HUES6 (cell line): ENCODE data around the gene ILRUN.
"Not testable (repeated sequence)": the region's sequence is repeated elsewhere in the genome, so short reads cannot be mapped to it uniquely, and the experiment has no call there.

ENCODE experiments used
- H3K27ac ChIP-seq: 2 replicates; pipeline ENCODE4 v1.7.0; 2013; ENCODE audit warnings: low read depth, mild to moderate bottlenecking, low read length, inconsistent platforms
- H3K27me3 ChIP-seq: 2 replicates; pipeline ENCODE4 v1.6.1; 2013; ENCODE audit warnings: low read length; ENCODE audit not compliant: control insufficient read depth, insufficient read depth
- H3K36me3 ChIP-seq: 2 replicates; pipeline ENCODE4 v1.6.1; 2013; ENCODE audit warnings: low read length; ENCODE audit not compliant: control insufficient read depth, insufficient read depth
- H3K4me1 ChIP-seq: 2 replicates; pipeline ENCODE4 v1.6.1; 2013; ENCODE audit warnings: low read length; ENCODE audit not compliant: control insufficient read depth, insufficient read depth
- H3K4me3 ChIP-seq: 2 replicates; pipeline ENCODE4 v1.5.1; 2013; ENCODE audit warnings: low read depth, low read length
- H3K9ac ChIP-seq: one replicate; pipeline ENCODE4 v1.6.1; 2013; ENCODE audit warnings: mild to moderate bottlenecking, low read length
- H3K9me3 ChIP-seq: 2 replicates; pipeline ENCODE4 v1.6.1; 2013; ENCODE audit warnings: low read depth, low read length; ENCODE audit not compliant: control insufficient read depth, insufficient read depth

The ILRUN gene

GRCh38 chr6:34663831-34664255, 32.7 kb downstream of the ILRUN start:
- Histone ChIP-seq H3K9me3 (no peaks in the 10 kb centered on the region), H3K9ac (no peak overlapping the region), H3K36me3 (no peaks in the 10 kb centered on the region), H3K27me3 (no peaks in the 10 kb centered on the region), H3K27ac (0 out of 2 replicates have a peak overlapping the region, but pooled peaks have one; percentile 2), H3K4me1 (peaks cover 15% of the 10 kb centered on the region; the same call in 1 of the 2 replicates), H3K4me3 (no peak overlapping the region)

GRCh38 chr6:34663371-34663770, 33.2 kb downstream of the ILRUN start:
- H3K4me3 ChIP-seq, result no peak overlapping the region
- H3K36me3 ChIP-seq, result no peaks in the 10 kb centered on the region
- no peak overlapping the region for H3K27ac ChIP-seq
- H3K9ac ChIP-seq, result no peak overlapping the region
- peaks cover 17% of the 10 kb centered on the region; the same call in 1 of the 2 replicates for H3K4me1 ChIP-seq
- no peaks in the 10 kb centered on the region for H3K9me3 ChIP-seq
- no peaks in the 10 kb centered on the region for H3K27me3 ChIP-seq

- no peak overlapping the region for H3K9ac ChIP-seq
- no peaks in the 10 kb centered on the region for H3K9me3 ChIP-seq
- no peaks in the 10 kb centered on the region for H3K27me3 ChIP-seq
- H3K4me3 ChIP-seq, result no peak overlapping the region
- H3K4me1 ChIP-seq, result peaks cover 34% of the 10 kb centered on the region
- H3K27ac ChIP-seq, result no peak overlapping the region
- H3K36me3 ChIP-seq, result no peaks in the 10 kb centered on the region
These were observed 35.2 kb downstream of the ILRUN start for GRCh38 chr6:34661357-34661756.

GRCh38 chr6:34658605-34659265, 37.8 kb downstream of the ILRUN start:
- Histone ChIP-seq H3K27me3 (no peaks in the 10 kb centered on the region), H3K27ac (no peak overlapping the region), H3K9me3 (no peaks in the 10 kb centered on the region), H3K4me1 (peaks cover 28% of the 10 kb centered on the region), H3K4me3 (no peak overlapping the region), H3K9ac (no peak overlapping the region), H3K36me3 (peaks cover 7% of the 10 kb centered on the region; the same call in 1 of the 2 replicates)

GRCh38 chr6:34657979-34658480, 38.5 kb downstream of the ILRUN start:
- Histone ChIP-seq H3K27ac (peak overlapping the region; percentile 69; the same call in 1 of the 2 replicates), H3K4me1 (peaks cover 27% of the 10 kb centered on the region), H3K36me3 (peaks cover 12% of the 10 kb centered on the region; the same call in 1 of the 2 replicates)
- not testable (repeated sequence) for H3K9ac ChIP-seq, H3K9me3 ChIP-seq, H3K27me3 ChIP-seq, H3K4me3 ChIP-seq

- no peaks in the 10 kb centered on the region for H3K27me3 ChIP-seq
- no peak overlapping the region for H3K4me3 ChIP-seq
- H3K9ac ChIP-seq, result peak overlapping the region; percentile 42
These were observed 39.1 kb downstream of the ILRUN start for GRCh38 chr6:34657307-34657978.

GRCh38 chr6:34657037-34657306, 39.6 kb downstream of the ILRUN start:
- Histone ChIP-seq H3K9me3 (no peaks in the 10 kb centered on the region), H3K36me3 (peaks cover 12% of the 10 kb centered on the region; the same call in 1 of the 2 replicates), H3K4me1 (peaks cover 27% of the 10 kb centered on the region), H3K9ac (no peak overlapping the region), H3K27me3 (no peaks in the 10 kb centered on the region), H3K27ac (peak overlapping the region; percentile 69), H3K4me3 (no peak overlapping the region)

More at GRCh38 chr6:34657307-34657978, 39.1 kb downstream of the ILRUN start:
- Histone ChIP-seq H3K36me3 (peaks cover 12% of the 10 kb centered on the region; the same call in 1 of the 2 replicates), H3K9me3 (no peaks in the 10 kb centered on the region), H3K27ac (peak overlapping the region; percentile 69), H3K4me1 (peaks cover 27% of the 10 kb centered on the region)

GRCh38 chr6:34656378-34657036, 40.1 kb downstream of the ILRUN start:
- no peak overlapping the region for H3K9ac ChIP-seq
- H3K36me3 ChIP-seq, result peaks cover 12% of the 10 kb centered on the region; the same call in 1 of the 2 replicates
- no peak overlapping the region for H3K4me3 ChIP-seq
- H3K9me3 ChIP-seq, result no peaks in the 10 kb centered on the region
- H3K27me3 ChIP-seq, result no peaks in the 10 kb centered on the region
- H3K4me1 ChIP-seq, result peaks cover 27% of the 10 kb centered on the region
- H3K27ac ChIP-seq, result peak overlapping the region; percentile 69; the same call in 1 of the 2 replicates

GRCh38 chr6:34655876-34656377, 40.6 kb downstream of the ILRUN start:
- not testable (repeated sequence) for H3K4me3 ChIP-seq, H3K27me3 ChIP-seq, H3K27ac ChIP-seq, H3K9ac ChIP-seq, H3K9me3 ChIP-seq
- Histone ChIP-seq H3K36me3 (peaks cover 12% of the 10 kb centered on the region; the same call in 1 of the 2 replicates), H3K4me1 (peaks cover 27% of the 10 kb centered on the region)

GRCh38 chr6:34654061-34654710, 42.4 kb downstream of the ILRUN start:
- Histone ChIP-seq H3K4me1 (peaks cover 27% of the 10 kb centered on the region), H3K4me3 (no peak overlapping the region), H3K9ac (no peak overlapping the region), H3K36me3 (peaks cover 12% of the 10 kb centered on the region; the same call in 1 of the 2 replicates), H3K27ac (no peak overlapping the region), H3K9me3 (no peaks in the 10 kb centered on the region), H3K27me3 (no peaks in the 10 kb centered on the region)
